Parathyroid adenoma (tissue), 2 donors: ENCODE measurements around the gene RBMS3.

Source experiments
- H2AFZ ChIP-seq: fragments of 300-600 bp; sonication (generic); one replicate; pipeline ENCODE4 v1.7.0; 2017; ENCODE audit warnings: antibody characterized with exemption, mild to moderate bottlenecking
- H3K27ac ChIP-seq: fragments of 300-600 bp; sonication (generic); one replicate; pipeline ENCODE4 v1.7.0; 2017
- H3K27me3 ChIP-seq: fragments of 300-600 bp; sonication (generic); one replicate; pipeline ENCODE4 v1.7.0; 2017; ENCODE audit warnings: low read length; ENCODE audit not compliant: control insufficient read depth, insufficient read depth
- H3K36me3 ChIP-seq: fragments of 300-600 bp; sonication (generic); one replicate; pipeline ENCODE4 v1.7.0; 2017; ENCODE audit warnings: low read length; ENCODE audit not compliant: control insufficient read depth, insufficient read depth
- H3K4me1 ChIP-seq: fragments of 300-600 bp; sonication (generic); one replicate; pipeline ENCODE4 v1.7.0; 2017; ENCODE audit warnings: control low read depth
- H3K4me2 ChIP-seq: fragments of 300-600 bp; sonication (generic); one replicate; pipeline ENCODE4 v1.7.0; 2017; ENCODE audit warnings: low read length
- H3K4me3 ChIP-seq: fragments of 300-600 bp; sonication (generic); one replicate; pipeline ENCODE4 v1.7.0; 2017; ENCODE audit warnings: low read depth, low read length
- H3K79me2 ChIP-seq: fragments of 300-600 bp; sonication (generic); one replicate; pipeline ENCODE4 v1.7.0; 2017; ENCODE audit warnings: control low read depth
- H3K9ac ChIP-seq: fragments of 300-600 bp; sonication (generic); one replicate; pipeline ENCODE4 v1.7.0; 2017; ENCODE audit warnings: mild to moderate bottlenecking
- H3K9me3 ChIP-seq: fragments of 300-600 bp; sonication (generic); one replicate; pipeline ENCODE4 v1.7.0; 2017; ENCODE audit warnings: low read length; ENCODE audit not compliant: control insufficient read depth
- CTCF ChIP-seq: fragments of 300-600 bp; sonication (generic); IDR thresholded peaks from one replicate; pipeline ENCODE4 v1.7.0; 2017; ENCODE audit warnings: antibody characterized with exemption, mild to moderate bottlenecking
- donor health status: primary hyperparathyroidism.

Gene RBMS3

DNA sequence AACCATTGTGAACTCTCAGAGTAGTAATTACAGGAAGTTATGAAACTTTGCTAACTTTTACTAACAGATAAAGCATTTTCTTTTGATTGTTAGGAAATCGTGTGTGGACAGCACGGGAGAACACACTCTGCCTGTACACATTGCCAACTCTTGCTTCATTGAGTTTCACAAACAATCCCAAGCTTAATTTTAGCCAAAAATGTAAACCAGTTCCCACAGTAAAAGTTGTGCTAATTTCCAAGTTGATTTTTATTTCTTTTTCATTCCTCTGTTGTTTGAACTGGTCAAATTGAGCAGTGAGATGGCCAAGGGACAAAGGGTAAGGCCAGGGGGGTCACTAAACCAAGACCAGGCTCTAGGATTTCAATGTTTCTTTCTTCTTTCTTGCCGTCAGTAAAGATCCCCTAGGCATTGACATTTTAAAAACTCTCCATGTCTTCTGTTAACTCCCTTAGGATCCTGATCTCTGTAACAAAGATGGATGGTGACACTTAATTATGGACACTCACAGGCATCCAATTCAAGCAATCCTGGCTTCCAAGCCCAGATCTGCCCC, 414.9 kb downstream of the RBMS3 start:
- Histone ChIP-seq H3K9ac (no peak overlapping the region), H3K27ac (no peak overlapping the region), H3K36me3 (no peaks in the 10 kb centered on the region), H3K9me3 (no peaks in the 10 kb centered on the region), H2AFZ (no peak overlapping the region), H3K79me2 (no peaks in the 10 kb centered on the region), H3K4me2 (no peak overlapping the region), H3K27me3 (no peaks in the 10 kb centered on the region), H3K4me3 (no peak overlapping the region), H3K4me1 (no peaks in the 10 kb centered on the region)
- TF ChIP-seq CTCF: no peak

DNA sequence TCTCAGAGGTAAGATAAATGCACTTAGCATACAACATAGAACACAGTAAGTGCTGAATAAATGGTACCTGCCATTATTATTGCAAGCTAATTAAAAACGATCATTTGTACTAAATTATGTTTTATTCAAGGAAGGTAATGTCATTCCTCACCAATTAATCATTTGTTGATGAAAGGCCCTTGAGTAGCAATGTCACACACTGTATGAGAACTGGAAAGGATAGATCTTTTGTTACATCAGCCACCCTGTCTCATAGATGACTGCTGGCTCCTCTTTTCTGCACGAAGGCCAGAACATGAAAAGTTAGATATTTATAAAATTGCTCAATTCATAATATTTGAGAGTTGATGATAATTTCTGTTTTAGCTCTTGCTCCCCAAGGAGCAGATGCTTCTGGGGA, 415.4 kb downstream of the RBMS3 start:
- H3K27me3 ChIP-seq: no peaks in the 10 kb centered on the region
- H2AFZ ChIP-seq: no peak overlapping the region
- H3K9ac ChIP-seq: no peak overlapping the region
- no peaks in the 10 kb centered on the region for H3K9me3 ChIP-seq
- no peak overlapping the region for H3K4me3 ChIP-seq
- no peak overlapping the region for H3K4me2 ChIP-seq
- H3K36me3 ChIP-seq: no peaks in the 10 kb centered on the region
- H3K4me1 ChIP-seq: no peaks in the 10 kb centered on the region
- H3K79me2 ChIP-seq: no peaks in the 10 kb centered on the region
- no peak for TF ChIP-seq CTCF
- H3K27ac ChIP-seq: no peak overlapping the region

GRCh38 chr3:29697989-29698388, 417.1 kb downstream of the RBMS3 start:
- Histone ChIP-seq H3K4me2 (no peak overlapping the region), H3K36me3 (no peaks in the 10 kb centered on the region), H3K9me3 (no peaks in the 10 kb centered on the region), H3K4me1 (no peaks in the 10 kb centered on the region), H3K27me3 (no peaks in the 10 kb centered on the region), H3K9ac (no peak overlapping the region), H2AFZ (no peak overlapping the region), H3K4me3 (no peak overlapping the region), H3K79me2 (no peaks in the 10 kb centered on the region), H3K27ac (no peak overlapping the region)
- TF ChIP-seq CTCF: no peak

GRCh38 chr3:29700256-29700655, 419.4 kb downstream of the RBMS3 start:
- TF ChIP-seq CTCF: no peak
- no peak overlapping the region for H3K27ac ChIP-seq

DNA sequence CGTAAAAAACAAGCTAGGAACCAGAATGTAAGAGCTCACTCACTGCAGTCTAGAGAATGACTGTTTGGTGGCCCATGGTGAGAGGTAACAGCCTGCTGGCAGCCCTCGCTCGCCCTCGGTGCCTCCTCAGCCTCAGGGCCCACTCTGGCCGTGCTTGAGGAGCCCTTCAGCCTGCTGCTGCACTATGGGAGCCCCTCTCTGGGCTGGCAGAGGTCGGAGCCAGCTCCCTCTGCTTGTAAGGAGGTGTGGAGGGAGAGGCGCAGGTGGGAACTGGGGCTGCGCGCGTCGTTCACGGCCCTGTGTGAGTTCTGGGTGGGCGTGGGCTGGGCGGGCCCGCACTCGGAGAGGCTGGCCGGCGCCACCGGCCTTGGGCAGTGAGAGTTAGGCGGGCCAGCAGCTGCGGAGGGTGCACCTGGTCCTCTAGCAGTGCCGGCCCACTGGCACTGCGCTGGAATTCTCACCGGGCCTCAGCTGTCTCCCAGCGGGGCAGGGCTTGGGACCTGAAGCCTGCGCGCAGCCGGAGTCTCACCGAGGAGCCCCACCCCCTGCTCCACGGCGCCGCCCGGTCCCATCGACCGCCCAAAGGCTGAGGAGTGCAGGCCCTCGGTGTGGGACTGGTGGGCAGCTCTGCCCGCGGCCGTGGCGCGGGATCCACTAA, 420.6 kb downstream of the RBMS3 start:
- H3K4me3 ChIP-seq: no peak overlapping the region
- no peak overlapping the region for H3K9ac ChIP-seq
- H3K27me3 ChIP-seq: no peaks in the 10 kb centered on the region
- no peak overlapping the region for H3K27ac ChIP-seq
- H3K4me2 ChIP-seq: no peak overlapping the region
- H3K4me1 ChIP-seq: no peaks in the 10 kb centered on the region
- no peaks in the 10 kb centered on the region for H3K79me2 ChIP-seq
- H3K9me3 ChIP-seq: no peaks in the 10 kb centered on the region
- no peak for TF ChIP-seq CTCF
- H2AFZ ChIP-seq: no peak overlapping the region
- no peaks in the 10 kb centered on the region for H3K36me3 ChIP-seq

More at GRCh38 chr3:29700256-29700655, 419.4 kb downstream of the RBMS3 start:
- no peak overlapping the region for H3K9ac ChIP-seq
- H2AFZ ChIP-seq: no peak overlapping the region
- no peak overlapping the region for H3K4me2 ChIP-seq
- no peaks in the 10 kb centered on the region for H3K36me3 ChIP-seq
- no peak overlapping the region for H3K4me3 ChIP-seq
- H3K79me2 ChIP-seq: no peaks in the 10 kb centered on the region
- H3K9me3 ChIP-seq: no peaks in the 10 kb centered on the region
- no peaks in the 10 kb centered on the region for H3K4me1 ChIP-seq
- H3K27me3 ChIP-seq: no peaks in the 10 kb centered on the region
